K562 (cell line): ENCODE measurements around the gene TNRC6B. TPM values are rescaled to one million over a fixed set of nuclear protein-coding genes. Genes with fewer than 3 reads are reported as not detected.
A peak's percentile ranks its signal among the peaks of the same experiment; 100 is the strongest.

Experiments used
- CREB3 ChIP-seq: fragments of 450-650 bp; conservative IDR thresholded peaks from 2 replicates; pipeline ENCODE4 v1.6.1; 2016; ENCODE audit warnings: missing genetic modification characterization, low read depth, mild to moderate bottlenecking, missing compliant biosample characterization, moderate library complexity
- HNRNPUL1 ChIP-seq: fragments of 200-400 bp; formaldehyde crosslinking; IDR thresholded peaks from 2 replicates; pipeline ENCODE4 v1.6.1; 2017; ENCODE audit warnings: low read length
- MCM5 ChIP-seq: fragments of 450-650 bp; IDR thresholded peaks from 2 replicates; pipeline ENCODE4 v1.6.1; 2016; ENCODE audit warnings: low read depth
- PRDM10 ChIP-seq: fragments of 450-650 bp; IDR thresholded peaks from 2 replicates; pipeline ENCODE4 v1.6.1; 2018; ENCODE audit not compliant: partially characterized antibody
- SIRT6 ChIP-seq: IDR thresholded peaks from one replicate; pipeline ENCODE4 v1.6.1; 2012; ENCODE audit warnings: low read depth, mild to moderate bottlenecking, control low read depth, inconsistent platforms, low read length, moderate library complexity
- SMARCC2 ChIP-seq: fragments of 450-650 bp; IDR thresholded peaks from 2 replicates; pipeline ENCODE4 v1.6.1; 2017; ENCODE audit warnings: antibody characterized with exemption, moderate library complexity, mild to moderate bottlenecking, low read depth
- SMC3 ChIP-seq: conservative IDR thresholded peaks from 2 replicates; pipeline ENCODE4 v1.6.1; 2011; ENCODE audit warnings: low read depth, low read length, improper control_type of control experiment; ENCODE audit not compliant: insufficient read depth
- SREBF2 ChIP-seq: sonication (generic); formaldehyde crosslinking; IDR thresholded peaks from 2 replicates; pipeline ENCODE4 v1.4.0; 2020; ENCODE audit warnings: mild to moderate bottlenecking, missing genetic modification reagents
- USF2 ChIP-seq: sonication (generic); formaldehyde crosslinking; IDR thresholded peaks from 2 replicates; pipeline ENCODE4 v1.5.0; 2020; ENCODE audit warnings: missing genetic modification reagents
- ZFP1 ChIP-seq: fragments of 450-650 bp; formaldehyde crosslinking; IDR thresholded peaks from 2 replicates; pipeline ENCODE4 v1.4.0; 2020; ENCODE audit warnings: mild to moderate bottlenecking, mixed read lengths
- ZNF197 ChIP-seq: fragments of 200-800 bp; sonication (Bioruptor generic); IDR thresholded peaks from 2 replicates; pipeline ENCODE4 v1.6.1; 2016; ENCODE audit warnings: low read depth, missing genetic modification characterization, missing compliant biosample characterization
- ZNF318 ChIP-seq, 2 experiments: fragments of 450-650 bp; IDR thresholded peaks; 2 replicates each; pipeline ENCODE4 v1.6.1; 2016; ENCODE audit warnings: mild to moderate bottlenecking in 2 of 2, borderline replicate concordance in 1 of 2, low read depth in 1 of 2, moderate library complexity in 1 of 2
- ZNF778 ChIP-seq: fragments of 450-650 bp; formaldehyde crosslinking; IDR thresholded peaks from 2 replicates; pipeline ENCODE4 v1.4.0; 2020; ENCODE audit warnings: mild to moderate bottlenecking, moderate library complexity
- polyA plus RNA-seq, 8 experiments: library from polyadenylated mRNA; depleted of rRNA in 4 of 8; stranded (reverse) in 5 of 8; unstranded in 3 of 8; fragments of >200 nt; fragmentation: Nextera tagmentation in 2 of 8; fragmentation: Illumina TruSeq in 1 of 8; extraction: Ambion mirVana in 2 of 8; extraction: Trizol in 1 of 8; gene quantifications; 2 replicates each; pipeline versions ENCODE4 v1.2.1 to v1.2.3, GENCODE V29; 2011 to 2014; ENCODE audit warnings: inconsistent platforms in 1 of 8, missing spikeins in 1 of 8
- total RNA-seq, 7 experiments: library from RNA; depleted of rRNA in 6 of 7; stranded (reverse); fragments of >200 nt in 6 of 7; fragmentation: Illumina TruSeq in 2 of 7; extraction: Trizol in 2 of 7; gene quantifications; 2 replicates each; pipeline versions ENCODE4 v1.2.1 to v1.2.3, GENCODE V29; 2011 to 2021; ENCODE audit warnings: low replicate concordance in 1 of 7

Gene TNRC6B
- total and polyA plus RNA-seq, 9 of the 15 experiments (the other 6 are each of a cell fraction or from before 2014, with no cell fraction given): 0.96 to 18.8 (median 10.8) TPM

- TF ChIP-seq ZNF318 (IDR thresholded peaks at IDR 0.05; ENCODE audit: borderline replicate concordance in 1 of 2, low read depth in 1 of 2): no peak
- TF ChIP-seq PRDM10: peak; percentile 83
- no peak for TF ChIP-seq SIRT6
- TF ChIP-seq CREB3 (tag): no peak
- TF ChIP-seq HNRNPUL1: no peak
- TF ChIP-seq USF2 (CRISPR knock-in tag): no peak
- 0 out of 2 replicates have a peak, but pooled peaks have one; percentile 14 for TF ChIP-seq SMC3
- TF ChIP-seq ZFP1 (CRISPR knock-in tag): no peak
- TF ChIP-seq ZNF778 (CRISPR knock-in tag): no peak
- no peak for TF ChIP-seq MCM5
- no peak for TF ChIP-seq SREBF2 (CRISPR knock-in tag)
- TF ChIP-seq ZNF197 (CRISPR knock-in tag): no peak
- peak; percentile 31; the same call in 1 of the 2 replicates for TF ChIP-seq SMARCC2
These were observed 21.7 kb upstream of the TNRC6B start (continued) for GRCh38 chr22:40156001-40156516.
